Measurements from ENCODE around the gene MRPL1.

MRPL1 gene

DNA sequence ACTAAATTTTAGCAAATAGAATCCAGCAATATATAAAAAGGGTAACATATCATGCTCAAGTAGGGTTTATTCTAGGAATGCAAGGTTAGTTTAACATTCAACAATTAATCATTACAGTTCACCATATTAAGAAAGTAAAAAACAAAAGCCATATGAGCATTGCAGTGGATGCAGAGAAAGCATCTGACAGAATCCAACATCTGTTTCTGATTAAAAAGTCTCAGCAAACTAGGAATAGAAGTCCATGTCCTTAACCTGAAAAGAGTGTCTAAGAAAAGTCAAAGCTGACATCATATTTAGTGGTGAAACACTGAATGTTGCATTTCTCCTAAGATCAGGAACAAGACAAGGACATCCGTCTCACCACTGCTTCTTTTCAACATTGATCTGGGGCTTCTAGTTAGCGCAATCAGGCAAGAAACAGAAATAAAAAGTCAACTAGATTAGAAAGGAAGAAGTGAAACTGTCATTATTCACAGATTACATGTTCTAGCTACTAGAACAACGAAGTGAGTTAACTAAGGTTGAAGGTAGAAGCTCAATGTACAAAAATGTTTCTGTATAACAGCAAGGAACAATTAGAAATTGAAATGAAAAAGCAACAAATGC, 49.3 kb downstream of the MRPL1 start:
- TF ChIP-seq, protein P1, sequence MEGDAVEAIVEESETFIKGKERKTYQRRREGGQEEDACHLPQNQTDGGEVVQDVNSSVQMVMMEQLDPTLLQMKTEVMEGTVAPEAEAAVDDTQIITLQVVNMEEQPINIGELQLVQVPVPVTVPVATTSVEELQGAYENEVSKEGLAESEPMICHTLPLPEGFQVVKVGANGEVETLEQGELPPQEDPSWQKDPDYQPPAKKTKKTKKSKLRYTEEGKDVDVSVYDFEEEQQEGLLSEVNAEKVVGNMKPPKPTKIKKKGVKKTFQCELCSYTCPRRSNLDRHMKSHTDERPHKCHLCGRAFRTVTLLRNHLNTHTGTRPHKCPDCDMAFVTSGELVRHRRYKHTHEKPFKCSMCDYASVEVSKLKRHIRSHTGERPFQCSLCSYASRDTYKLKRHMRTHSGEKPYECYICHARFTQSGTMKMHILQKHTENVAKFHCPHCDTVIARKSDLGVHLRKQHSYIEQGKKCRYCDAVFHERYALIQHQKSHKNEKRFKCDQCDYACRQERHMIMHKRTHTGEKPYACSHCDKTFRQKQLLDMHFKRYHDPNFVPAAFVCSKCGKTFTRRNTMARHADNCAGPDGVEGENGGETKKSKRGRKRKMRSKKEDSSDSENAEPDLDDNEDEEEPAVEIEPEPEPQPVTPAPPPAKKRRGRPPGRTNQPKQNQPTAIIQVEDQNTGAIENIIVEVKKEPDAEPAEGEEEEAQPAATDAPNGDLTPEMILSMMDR (conservative IDR thresholded peaks at IDR 0.05; ENCODE audit: control insufficient read depth, insufficient read depth, low read depth, low read length), result no peak
- peak; percentile 70 for DNase-seq (ENCODE audit: low read depth)
- H3K4me3 ChIP-seq (ENCODE audit: control insufficient read depth, low read depth, low read length), result no peak overlapping the region

DNA sequence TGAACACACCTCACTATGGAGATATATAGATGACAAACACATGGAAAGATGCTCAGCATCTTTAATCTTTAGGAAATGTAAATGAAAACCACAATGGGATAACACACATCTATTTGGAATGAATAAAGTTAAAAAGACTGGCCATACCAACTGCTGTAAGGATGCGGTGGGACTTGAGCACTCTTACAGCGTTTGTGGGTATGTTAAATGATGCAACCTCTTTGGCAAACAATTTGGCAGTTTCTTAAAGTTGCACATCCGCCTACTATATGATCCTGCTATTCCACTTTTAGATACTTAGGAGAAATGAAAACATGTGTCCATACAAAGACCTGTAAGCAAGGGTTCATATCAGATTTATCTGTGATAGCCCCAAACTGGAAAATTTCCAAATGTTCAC, 50.7 kb downstream of the MRPL1 start:
- TF ChIP-seq, protein P1 (conservative IDR thresholded peaks at IDR 0.05; ENCODE audit: control insufficient read depth, insufficient read depth, low read depth, low read length), result no peak
- DNase-seq (ENCODE audit: low read depth), result peak; percentile 78
- H3K4me3 ChIP-seq (ENCODE audit: control insufficient read depth, low read depth, low read length), result no peak overlapping the region

DNA sequence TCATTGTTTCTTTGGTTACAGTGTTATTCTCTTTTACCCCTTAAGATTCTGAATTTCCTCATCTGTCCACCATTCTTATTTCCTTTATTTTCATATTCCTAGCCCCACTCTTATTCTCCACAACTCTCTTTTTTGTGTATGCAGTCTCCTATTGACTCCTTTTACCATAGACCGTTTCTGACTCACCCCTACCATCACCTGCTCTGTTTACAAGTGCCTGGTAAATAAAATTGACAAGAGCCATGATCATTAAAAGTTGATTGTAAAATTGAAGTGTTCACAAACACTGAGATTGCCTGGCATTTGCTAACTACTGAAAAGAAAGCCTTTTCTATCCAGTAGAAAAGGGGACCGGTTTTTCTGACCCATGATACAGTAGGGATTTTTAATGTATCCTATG, 54.4 kb downstream of the MRPL1 start:
- no peak overlapping the region for H3K4me3 ChIP-seq (ENCODE audit: control insufficient read depth, low read depth, low read length)
- no peak for DNase-seq (ENCODE audit: low read depth)
- TF ChIP-seq, protein P1 (conservative IDR thresholded peaks at IDR 0.05; ENCODE audit: control insufficient read depth, insufficient read depth, low read depth, low read length), result no peak

DNA sequence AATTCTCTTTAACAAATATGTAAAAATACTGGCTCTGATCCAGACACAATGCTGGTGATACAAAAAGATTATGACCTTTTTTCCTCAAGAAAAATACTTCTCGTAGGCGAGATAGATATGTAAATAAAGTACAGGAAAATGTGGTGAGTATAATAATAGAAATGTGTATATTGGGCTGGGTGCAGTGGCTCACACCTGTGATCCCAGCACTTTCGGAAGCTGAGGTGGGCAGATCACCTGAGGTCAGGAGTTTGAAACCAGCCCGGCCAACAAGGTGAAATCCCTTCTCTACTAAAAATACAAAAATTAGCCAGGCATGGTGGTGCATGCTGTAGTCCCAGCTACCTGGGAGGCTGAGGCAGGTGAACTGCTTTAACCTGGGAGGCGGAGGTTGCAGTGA, 55.0 kb downstream of the MRPL1 start:
- no peak overlapping the region for H3K4me3 ChIP-seq (ENCODE audit: control insufficient read depth, low read depth, low read length)
- DNase-seq (ENCODE audit: low read depth), result no peak
- TF ChIP-seq, protein P1 (conservative IDR thresholded peaks at IDR 0.05; ENCODE audit: control insufficient read depth, insufficient read depth, low read depth, low read length), result no peak

DNA sequence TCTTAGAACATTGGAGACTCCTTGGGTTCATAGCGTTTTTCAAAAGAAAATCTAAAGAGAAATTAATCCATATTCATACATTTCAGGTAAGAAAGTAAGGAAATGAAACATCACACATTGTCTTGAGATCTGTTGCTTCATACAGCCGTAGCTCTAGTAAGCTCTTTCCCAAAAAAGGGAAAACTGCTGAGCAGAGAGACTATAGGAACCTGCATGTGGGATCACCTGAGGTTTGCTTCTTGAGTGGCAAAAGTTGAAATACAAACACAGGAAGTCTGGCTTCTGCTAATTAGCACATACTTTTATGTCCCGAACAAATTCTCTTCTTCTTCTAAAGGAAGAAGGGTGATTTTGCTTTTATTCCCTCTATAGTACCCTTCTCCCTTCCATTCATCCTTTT, 57.7 kb downstream of the MRPL1 start:
- TF ChIP-seq, protein P1 (conservative IDR thresholded peaks at IDR 0.05; ENCODE audit: control insufficient read depth, insufficient read depth, low read depth, low read length), result no peak
- H3K4me3 ChIP-seq (ENCODE audit: control insufficient read depth, low read depth, low read length), result no peak overlapping the region
- no peak for DNase-seq (ENCODE audit: low read depth)

DNA sequence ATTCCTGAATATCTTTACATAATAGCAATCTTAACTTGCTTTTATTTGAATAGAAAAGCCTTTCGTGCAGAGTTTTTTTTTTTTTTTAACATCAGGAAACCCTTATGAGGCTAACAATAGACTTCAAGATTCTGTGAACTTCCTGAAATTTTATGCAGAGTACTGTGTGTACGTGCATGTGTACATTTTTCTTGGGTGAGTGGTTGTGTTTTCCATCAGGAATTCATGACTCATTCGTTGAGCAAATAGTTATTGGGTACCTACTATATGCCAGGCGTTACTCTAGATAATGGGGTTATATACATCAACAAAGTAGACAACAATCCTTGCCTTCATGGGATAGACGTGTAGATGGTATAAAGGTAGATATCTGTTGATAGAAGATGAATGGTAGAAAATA, 59.1 kb downstream of the MRPL1 start:
- peak; percentile 95 for DNase-seq (ENCODE audit: low read depth)
- TF ChIP-seq, protein P1 (conservative IDR thresholded peaks at IDR 0.05; ENCODE audit: control insufficient read depth, insufficient read depth, low read depth, low read length), result no peak
- H3K4me3 ChIP-seq (ENCODE audit: control insufficient read depth, low read depth, low read length), result no peak overlapping the region
